A673 (cell line): ENCODE results near the gene TMEFF1. TPM values are rescaled to one million over a fixed set of nuclear protein-coding genes. Genes with fewer than 3 reads are reported as not detected.
"Not testable (repeated sequence)": the region's sequence is repeated elsewhere in the genome, so short reads cannot be mapped to it uniquely, and the experiment has no call there.

Experiments
- BruUV-seq: library from RNA; stranded (reverse); fragments of 400-500 nt; replicated peaks from 2 replicates; lab custom pipeline; 2021; lab: Mats Ljungman, UMichigan
- CTCF ChIA-PET: fragments of 300-600 bp; sonication (Branson Sonifier 250); formaldehyde crosslinking; loops from one replicate; lab custom pipeline; 2022; ENCODE audit warnings: antibody characterized with exemption; lab: Charles Lee
- POLR2A ChIA-PET: fragments of 300-600 bp; sonication (Branson Sonifier 250); formaldehyde crosslinking; loops from one replicate; lab custom pipeline; 2022; ENCODE audit warnings: antibody characterized with exemption; ENCODE audit not compliant: low non-redundant PET; lab: Charles Lee
- DNase-seq: peaks from one replicate; pipeline ENCODE4 v3.0.0-alpha.2; 2015; ENCODE audit warnings: low spot score
- H3K27ac ChIP-seq: fragments of 200-600 bp; sonication (generic); 2 replicates; pipeline ENCODE4 v1.5.1; 2016; ENCODE audit warnings: mixed run types, low read depth, mild to moderate bottlenecking, mixed read lengths, antibody characterized with exemption, low read length; ENCODE audit not compliant: poor library complexity, severe bottlenecking
- H3K27me3 ChIP-seq: fragments of 200-600 bp; sonication (generic); replicated peaks from 2 replicates; pipeline ENCODE4 v1.6.1; 2017; ENCODE audit warnings: mixed run types, low read depth, mild to moderate bottlenecking, mixed read lengths, antibody characterized with exemption, low read length; ENCODE audit not compliant: insufficient read depth, poor library complexity
- H3K36me3 ChIP-seq: fragments of 200-600 bp; sonication (generic); 2 replicates; pipeline ENCODE4 v1.6.1; 2016; ENCODE audit warnings: mixed run types, mild to moderate bottlenecking, mixed read lengths, antibody characterized with exemption, low read length; ENCODE audit not compliant: insufficient read depth, poor library complexity, severe bottlenecking
- H3K4me1 ChIP-seq: fragments of 200-600 bp; sonication (generic); 2 replicates; pipeline ENCODE4 v1.6.1; 2017; ENCODE audit warnings: mixed run types, mild to moderate bottlenecking, mixed read lengths, antibody characterized with exemption, low read length; ENCODE audit not compliant: insufficient read depth, poor library complexity, severe bottlenecking
- H3K4me3 ChIP-seq: fragments of 200-600 bp; sonication (generic); 2 replicates; pipeline ENCODE4 v1.5.1; 2016; ENCODE audit warnings: low read depth, mixed run types, mild to moderate bottlenecking, mixed read lengths, low read length; ENCODE audit not compliant: poor library complexity, severe bottlenecking
- H3K9me3 ChIP-seq: fragments of 200-600 bp; sonication (generic); 2 replicates; pipeline ENCODE4 v1.6.1; 2016; ENCODE audit warnings: mixed run types, low read depth, mild to moderate bottlenecking, mixed read lengths, antibody characterized with exemption, low read length; ENCODE audit not compliant: poor library complexity, severe bottlenecking
- CTCF ChIP-seq: fragments of 300-800, 200-600 bp; sonication (generic); conservative IDR thresholded peaks from 2 replicates; pipeline ENCODE4 v1.5.1; 2017; ENCODE audit warnings: low read depth, mild to moderate bottlenecking, antibody characterized with exemption, low read length, moderate library complexity, mixed read lengths
- EZH2 ChIP-seq: fragments of 200-600 bp; sonication (generic); IDR thresholded peaks from 2 replicates; pipeline ENCODE4 v1.6.1; 2017; ENCODE audit warnings: borderline replicate concordance, low read depth, mild to moderate bottlenecking, mixed read lengths, antibody characterized with exemption, low read length; ENCODE audit not compliant: poor library complexity, severe bottlenecking
- intact Hi-C: fragments of 100-400 bp; cut with micrococcal nuclease; formaldehyde crosslinking; loops from one replicate; pipeline ENCODE4 v1.10.0; 2022; ENCODE audit not compliant: unreplicated experiment
- total RNA-seq: library from RNA; stranded (reverse); gene quantifications from 2 replicates; pipeline ENCODE4 v1.2.3, GENCODE V29; 2021

The TMEFF1 gene
- total RNA-seq, 1 experiment from 2014 or later, result 19.1 TPM

- POLR2A ChIA-PET, result no interaction called here
- H3K36me3 ChIP-seq, result no peaks in the 10 kb centered on the region
- no TSS peak for BruUV-seq
- intact Hi-C loops, result loop anchor here (5.0 kb wide), 2 partner anchors 161 to 1249 kb away; no protein-coding TSS in a partner anchor
- no peak overlapping the region for H3K27ac ChIP-seq
- H3K4me3 ChIP-seq, result no peak overlapping the region
- no peaks in the 10 kb centered on the region for H3K27me3 ChIP-seq
- TF ChIP-seq EZH2 (no peak), CTCF (no peak)
- no peak for DNase-seq
- H3K9me3 ChIP-seq, result no peaks in the 10 kb centered on the region
- CTCF ChIA-PET, result no interaction called here
- H3K4me1 ChIP-seq, result no peaks in the 10 kb centered on the region
These were observed 36.4 kb upstream of the TMEFF1 start for GRCh38 chr9:100436571-100436970.

DNA sequence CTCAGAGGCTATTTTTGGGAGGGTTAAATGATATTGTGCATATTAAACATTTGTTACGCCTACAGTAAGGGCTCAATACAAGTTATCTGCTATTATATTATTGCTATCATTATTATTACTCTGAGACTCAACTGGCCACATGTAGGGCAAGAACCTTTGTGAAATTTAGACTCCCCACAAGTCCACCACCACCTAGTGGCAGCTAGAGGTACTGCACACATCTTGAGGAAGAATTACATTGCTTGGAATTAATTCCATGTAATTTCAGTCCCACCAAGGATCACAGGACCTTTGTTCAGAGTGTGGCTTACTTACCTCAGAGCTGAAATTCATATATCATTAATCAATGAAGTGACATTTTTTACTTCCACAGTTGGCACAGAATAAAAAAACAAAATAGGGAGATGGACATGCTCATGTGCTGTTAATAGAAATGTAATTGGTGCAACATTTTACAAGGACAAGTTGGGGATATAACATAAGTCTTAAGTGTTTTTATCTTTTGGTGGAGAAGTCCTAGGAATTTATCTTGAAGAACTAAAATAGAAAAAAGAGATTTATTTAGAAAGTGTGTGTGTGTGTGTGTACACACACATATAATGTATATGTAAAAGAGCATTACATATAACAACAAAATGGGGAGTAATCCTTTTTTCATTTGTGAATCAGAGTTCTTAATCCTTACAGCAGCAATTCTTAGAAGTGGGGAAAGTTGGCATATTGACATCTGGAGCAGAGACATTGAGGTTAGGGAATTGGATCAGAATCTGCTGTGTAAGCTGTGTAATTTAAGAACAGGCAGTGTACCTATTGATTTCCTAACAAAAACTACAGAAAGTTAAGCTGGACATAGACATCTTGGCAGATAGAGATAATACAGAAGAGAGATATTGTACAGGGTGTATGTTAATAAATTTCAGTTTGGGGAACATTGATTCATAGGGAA, 34.8 kb upstream of the TMEFF1 start:
- intact Hi-C loops, result loop anchor here (5.0 kb wide), 2 partner anchors 159 to 1251 kb away; no protein-coding TSS in a partner anchor
- Histone ChIP-seq H3K4me1 (no peaks in the 10 kb centered on the region), H3K36me3 (no peaks in the 10 kb centered on the region), H3K4me3 (no peak overlapping the region), H3K27me3 (no peaks in the 10 kb centered on the region), H3K9me3 (no peaks in the 10 kb centered on the region), H3K27ac (no peak overlapping the region)
- BruUV-seq, result no TSS peak
- ChIA-PET POLR2A (no interaction called here), CTCF (no interaction called here)
- peak; percentile 94 for TF ChIP-seq CTCF
- TF ChIP-seq EZH2, result no peak
- peak; percentile 85 for DNase-seq

DNA sequence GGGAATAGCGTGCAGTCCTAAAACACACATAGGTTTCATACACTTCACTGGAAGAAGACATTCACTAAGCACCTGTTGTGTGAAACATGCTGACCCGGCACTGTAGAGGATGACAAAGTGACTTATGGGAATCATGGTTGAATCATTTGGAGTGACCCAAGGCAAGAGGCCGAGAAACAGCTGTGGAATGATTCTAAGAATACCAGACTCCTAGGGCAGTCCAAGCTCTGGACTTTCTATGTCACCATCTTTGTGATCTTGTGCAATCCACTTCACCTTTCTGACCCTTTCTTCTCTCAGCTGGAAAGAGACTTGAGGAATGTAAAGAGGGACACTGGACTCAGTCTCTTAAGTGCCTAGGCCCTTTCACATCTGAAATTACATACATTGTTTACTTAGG, 32.9 kb upstream of the TMEFF1 start:
- no peaks in the 10 kb centered on the region for H3K9me3 ChIP-seq
- POLR2A ChIA-PET, result no interaction called here
- H3K4me1 ChIP-seq, result no peaks in the 10 kb centered on the region
- TF ChIP-seq CTCF (no peak), EZH2 (no peak)
- DNase-seq, result no peak
- intact Hi-C loops, result no loop called here
- no peak overlapping the region for H3K4me3 ChIP-seq
- H3K27ac ChIP-seq, result no peak overlapping the region
- no TSS peak for BruUV-seq
- no peaks in the 10 kb centered on the region for H3K27me3 ChIP-seq
- no peaks in the 10 kb centered on the region for H3K36me3 ChIP-seq
- CTCF ChIA-PET, result no interaction called here

DNA sequence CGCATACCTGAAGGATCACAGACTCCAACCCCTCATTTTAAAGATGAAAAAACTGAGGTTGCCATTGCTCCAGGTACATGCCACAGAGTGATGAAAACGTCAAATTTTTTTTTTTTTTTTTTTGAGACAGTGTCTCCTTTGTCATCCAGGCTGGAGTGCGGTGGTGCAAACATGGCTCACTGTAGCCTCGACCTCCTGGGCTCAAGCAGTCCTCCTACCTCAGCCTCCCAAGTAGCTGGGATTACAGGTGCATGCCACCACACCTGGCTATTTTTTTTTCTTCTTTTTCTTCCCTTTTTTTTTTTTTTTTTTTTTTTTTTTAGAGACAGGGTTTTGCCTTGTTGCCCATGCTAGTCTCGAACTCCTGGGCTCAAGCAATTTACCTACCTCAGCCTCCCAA, 32.5 kb upstream of the TMEFF1 start:
- H3K4me1 ChIP-seq, CTCF ChIA-PET, H3K9me3 ChIP-seq, H3K27ac ChIP-seq, H3K27me3 ChIP-seq, intact Hi-C loops, POLR2A ChIA-PET, H3K4me3 ChIP-seq, BruUV-seq, H3K36me3 ChIP-seq, DNase-seq: not testable (repeated sequence)
